GM23248 (cell line): ENCODE measurements around the gene EFNB2. TPM values are rescaled to one million over a fixed set of nuclear protein-coding genes. Genes with fewer than 3 reads are reported as not detected.

ENCODE experiments used
- DNase-seq: peaks from one replicate; pipeline ENCODE4 v3.0.0-alpha.2; 2015
- H2AFZ ChIP-seq: fragments of 200-600 bp; sonication (generic); 2 replicates; pipeline ENCODE4 v1.6.1; 2016; ENCODE audit warnings: antibody characterized with exemption
- H3F3A ChIP-seq: fragments of 200-600 bp; sonication (generic); 2 replicates; pipeline ENCODE4 v1.6.1; 2016; ENCODE audit warnings: mild to moderate bottlenecking, antibody characterized with exemption, mixed run types; ENCODE audit not compliant: insufficient read depth
- H3K27ac ChIP-seq: fragments of 200-600 bp; sonication (generic); 2 replicates; pipeline ENCODE4 v1.5.1; 2016; ENCODE audit warnings: mild to moderate bottlenecking
- H3K27me3 ChIP-seq: fragments of 200-600 bp; sonication (generic); replicated peaks from 2 replicates; pipeline ENCODE4 v1.6.1; 2016; ENCODE audit warnings: mild to moderate bottlenecking; ENCODE audit not compliant: insufficient read depth
- H3K36me3 ChIP-seq: fragments of 200-600 bp; sonication (generic); 2 replicates; pipeline ENCODE4 v1.6.1; 2016; ENCODE audit warnings: low read depth, mild to moderate bottlenecking
- H3K4me1 ChIP-seq: fragments of 200-600 bp; sonication (generic); 2 replicates; pipeline ENCODE4 v1.6.1; 2016; ENCODE audit warnings: mild to moderate bottlenecking; ENCODE audit not compliant: insufficient read depth
- H3K4me2 ChIP-seq: fragments of 200-600 bp; sonication (generic); one replicate; pipeline ENCODE4 v1.6.1; 2016; ENCODE audit warnings: mild to moderate bottlenecking; ENCODE audit not compliant: unreplicated experiment
- H3K4me3 ChIP-seq: fragments of 200-600 bp; sonication (generic); 2 replicates; pipeline ENCODE4 v1.5.1; 2016; ENCODE audit warnings: mild to moderate bottlenecking
- H3K79me2 ChIP-seq: fragments of 200-600 bp; sonication (generic); 2 replicates; pipeline ENCODE4 v1.6.1; 2016; ENCODE audit warnings: mild to moderate bottlenecking; ENCODE audit not compliant: insufficient read depth
- H3K9ac ChIP-seq: fragments of 200-600 bp; sonication (generic); 2 replicates; pipeline ENCODE4 v1.6.1; 2016; ENCODE audit warnings: mild to moderate bottlenecking
- H3K9me2 ChIP-seq: fragments of 200-600 bp; sonication (generic); 2 replicates; pipeline ENCODE4 v1.6.1; 2016; ENCODE audit warnings: mixed run types, mild to moderate bottlenecking, moderate library complexity; ENCODE audit not compliant: insufficient read depth
- H3K9me3 ChIP-seq: fragments of 200-600 bp; sonication (generic); one replicate; pipeline ENCODE4 v1.6.1; 2017; ENCODE audit warnings: low read depth
- H4K20me1 ChIP-seq: fragments of 200-600 bp; sonication (generic); 2 replicates; pipeline ENCODE4 v1.6.0; 2016; ENCODE audit not compliant: insufficient read depth
- EZH2 ChIP-seq: fragments of 200-600 bp; sonication (generic); IDR thresholded peaks from 2 replicates; pipeline ENCODE4 v1.6.1; 2018; ENCODE audit warnings: antibody characterized with exemption, mild to moderate bottlenecking; ENCODE audit not compliant: insufficient read depth, poor library complexity, severe bottlenecking
- EZH2phosphoT487 ChIP-seq: fragments of 200-600 bp; sonication (generic); IDR thresholded peaks from 2 replicates; pipeline ENCODE4 v1.6.1; 2018; ENCODE audit warnings: antibody characterized with exemption, moderate library complexity, mild to moderate bottlenecking, low read depth; ENCODE audit not compliant: insufficient read depth
- WGBS, 2 experiments: methylation state at CpG; one replicate each; pipeline ENCODE4 v1.1.6; 2015 to 2017; ENCODE audit warnings: low lambda C conversion rate in 2 of 2, low coverage in 1 of 2; ENCODE audit errors: missing lambda C conversion rate in 2 of 2; 5-methylcytosine and 5-hydroxymethylcytosine counted together
- in situ Hi-C: fragments of 300-500 bp; cut with MboI; formaldehyde crosslinking; loops from 2 replicates; pipeline ENCODE4 v1.15.0; 2020
- polyA plus RNA-seq: library from polyadenylated mRNA; unstranded; fragments of >200 nt; fragmentation: Nextera tagmentation; extraction: Ambion mirVana; gene quantifications from 2 replicates; pipeline ENCODE4 v1.2.1, GENCODE V29; 2016
- total RNA-seq: library from RNA; depleted of rRNA; stranded (reverse); fragments of >200 nt; shearing (Covaris generic); gene quantifications from 2 replicates; pipeline ENCODE4 v1.2.3, GENCODE V29; 2014

The EFNB2 gene
- total and polyA plus RNA-seq, 2 experiments from 2014 or later, result 0.06 to 0.43 TPM

DNA sequence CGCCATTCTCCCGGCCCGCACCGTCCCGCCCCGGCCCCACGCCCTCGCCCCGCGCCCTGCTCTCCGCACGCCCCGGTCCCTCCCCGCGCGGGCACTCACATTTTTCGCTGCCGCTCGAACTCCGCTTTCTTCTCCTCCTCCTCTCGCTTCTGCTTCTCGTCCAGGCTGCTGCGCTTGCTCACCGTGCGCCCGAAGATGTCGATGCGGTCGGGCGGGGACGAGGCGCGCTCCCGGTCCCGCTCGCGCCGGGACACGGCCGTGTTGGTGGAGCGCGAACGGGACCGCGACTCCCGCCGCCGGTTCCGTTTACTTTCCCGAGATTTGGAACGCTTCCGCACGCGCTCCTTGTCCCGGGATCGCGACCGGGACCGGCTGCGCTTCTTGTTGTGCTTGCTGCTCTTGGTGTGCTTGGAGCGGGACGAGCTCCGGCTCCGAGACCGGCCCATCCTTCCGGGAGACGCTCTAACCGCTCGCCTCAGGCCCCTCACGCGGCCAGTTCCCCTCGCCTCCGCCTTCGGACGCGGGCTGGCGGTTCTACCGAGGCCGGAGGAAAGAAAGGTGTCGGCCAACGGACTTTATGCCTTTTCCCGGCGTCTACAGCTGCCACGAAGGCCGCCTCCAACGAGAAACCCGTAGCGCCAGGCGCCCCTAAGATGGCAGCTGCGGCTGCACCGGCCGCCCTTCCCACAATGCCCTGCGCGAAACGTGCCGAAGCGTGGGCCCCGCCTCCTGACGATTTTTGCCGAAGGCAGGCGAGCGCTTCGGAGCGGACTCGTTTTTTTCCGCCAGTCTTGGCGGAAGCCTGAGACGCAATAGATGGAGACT is 32.2 kb upstream of the EFNB2 start, which contains the start of gene ARGLU1:
ARGLU1 (minus strand) TSS at position 664 of the 825 bp plus-strand sequence; CDS start at position 446, 218 bp downstream.
- Histone ChIP-seq H3K27ac (peak within 1 kb of the TSS; percentile 89), H3K4me2 (peak within 1 kb of the TSS; percentile 92), H3K4me3 (peak within 1 kb of the TSS; percentile 87), H3F3A (no peaks in the 10 kb centered on the region), H2AFZ (peak within 1 kb of the TSS; percentile 95), H3K36me3 (no peaks in the 10 kb centered on the region), H3K9me2 (no peaks in the 10 kb centered on the region), H3K4me1 (peaks cover 36% of the 10 kb centered on the region), H3K79me2 (peaks cover 49% of the 10 kb centered on the region), H3K27me3 (no peaks in the 10 kb centered on the region), H3K9ac (peak within 1 kb of the TSS; percentile 94), H3K9me3 (no peaks in the 10 kb centered on the region), H4K20me1 (peaks cover 38% of the 10 kb centered on the region)
- 2% methylated on average over 89 to 99 of the region's 108 CpGs for WGBS, 2 experiments
- DNase-seq, result peak; percentile 98
- in situ Hi-C loops, result no loop called here
- TF ChIP-seq EZH2 (no peak), EZH2phosphoT487 (no peak)

DNA sequence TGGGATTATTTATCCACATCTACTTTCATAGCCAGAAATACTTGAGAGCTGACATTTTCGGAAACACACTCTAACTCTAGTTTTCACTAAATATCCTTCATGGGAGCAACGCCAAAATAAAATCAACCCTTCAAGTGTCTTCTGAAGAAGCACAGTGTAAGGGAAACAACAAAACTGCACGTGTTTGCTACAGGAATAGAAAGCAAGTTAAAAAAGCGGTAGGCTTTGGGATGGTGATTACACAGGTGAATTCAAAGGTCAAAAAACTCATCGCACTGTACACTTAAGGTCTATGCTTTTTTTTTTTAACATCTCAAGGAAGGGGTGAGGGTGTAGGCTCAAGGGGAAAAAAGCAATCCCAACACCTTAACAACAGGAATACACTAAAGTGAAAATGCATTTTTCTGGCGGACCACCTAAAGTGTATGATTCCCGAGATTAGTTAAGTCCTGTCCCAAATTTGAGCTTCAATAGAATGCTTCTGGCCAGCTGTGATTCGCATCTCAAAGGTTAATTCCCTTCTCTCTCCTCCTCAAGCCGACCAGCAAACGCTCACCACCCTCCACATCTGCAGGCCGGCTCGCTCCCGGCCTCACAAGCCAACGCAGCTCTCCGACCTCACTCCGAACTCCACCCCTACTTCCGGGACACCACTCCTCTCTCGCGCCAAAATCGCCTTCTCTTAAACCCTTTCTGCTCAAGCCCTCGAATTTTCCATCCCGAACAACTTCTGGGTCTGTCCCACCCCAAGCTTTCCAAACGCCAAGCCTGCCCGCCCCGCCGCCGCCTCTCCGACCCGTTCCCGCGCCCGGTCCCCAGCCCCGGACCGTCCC is 31.4 kb upstream of the EFNB2 start:
- Histone ChIP-seq H2AFZ (peak overlapping the region; percentile 95), H3K27ac (peak overlapping the region; percentile 89)

DNA sequence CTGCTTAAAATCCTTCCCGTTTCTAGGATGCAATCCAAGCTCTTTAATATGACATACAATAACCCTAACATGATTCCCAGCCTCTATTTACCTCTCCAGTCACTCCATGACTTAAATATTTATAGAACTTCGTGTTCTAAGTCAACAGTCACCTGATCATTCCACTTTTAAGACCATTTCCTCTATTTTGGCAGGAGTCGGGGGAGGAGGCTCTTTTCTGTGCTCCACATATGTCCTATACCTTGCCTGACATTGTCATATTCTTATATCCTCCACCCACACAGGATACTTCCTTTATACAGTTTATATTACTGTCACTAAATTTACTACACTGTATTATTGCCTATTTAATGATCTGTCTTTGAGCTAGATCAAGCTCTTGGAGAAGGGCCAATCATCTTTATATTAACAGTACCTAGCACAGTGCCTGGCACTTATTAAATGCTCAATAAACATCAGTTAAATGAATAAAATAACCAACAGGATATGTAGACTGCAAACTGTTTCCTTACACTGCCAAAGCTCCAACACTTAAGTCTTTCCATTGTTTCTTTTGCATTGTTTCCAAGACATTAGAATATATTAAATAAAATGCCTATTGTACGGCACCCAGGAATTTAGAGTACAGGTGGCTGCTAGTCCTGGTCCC is 29.8 kb upstream of the EFNB2 start:
- peak overlapping the region; percentile 87 for H3K4me3 ChIP-seq
- no peak overlapping the region for H2AFZ ChIP-seq
- no peaks in the 10 kb centered on the region for H3K9me2 ChIP-seq
- in situ Hi-C loops, result no loop called here
- no peaks in the 10 kb centered on the region for H3K36me3 ChIP-seq
- 48 to 54% methylated on average over 4 of the region's 4 CpGs for WGBS, 2 experiments
- H3K27ac ChIP-seq, result no peak overlapping the region
- peak overlapping the region; percentile 94; the same call in 1 of the 2 replicates for H3K9ac ChIP-seq
- no peak for TF ChIP-seq EZH2
- TF ChIP-seq EZH2phosphoT487, result no peak
- no peaks in the 10 kb centered on the region for H3K27me3 ChIP-seq
- H3K9me3 ChIP-seq, result no peaks in the 10 kb centered on the region
- H3K79me2 ChIP-seq, result peaks cover 74% of the 10 kb centered on the region
- peaks cover 35% of the 10 kb centered on the region for H3K4me1 ChIP-seq
- DNase-seq, result no peak
- peak overlapping the region; percentile 92 for H3K4me2 ChIP-seq
- H4K20me1 ChIP-seq, result peaks cover 58% of the 10 kb centered on the region
- H3F3A ChIP-seq, result no peaks in the 10 kb centered on the region

More for the DNA sequence above, 31.4 kb upstream of the EFNB2 start:
- peaks cover 35% of the 10 kb centered on the region for H3K4me1 ChIP-seq
- H3K27me3 ChIP-seq, result no peaks in the 10 kb centered on the region
- H3K9ac ChIP-seq, result peak overlapping the region; percentile 94
- no peaks in the 10 kb centered on the region for H3K36me3 ChIP-seq
- 2 to 3% methylated on average over 22 to 34 of the region's 34 CpGs for whole genome bisulfite sequencing, 2 experiments
- H3K4me2 ChIP-seq, result peak overlapping the region; percentile 92
- no peaks in the 10 kb centered on the region for H3K9me3 ChIP-seq
- no peak for TF ChIP-seq EZH2phosphoT487
- TF ChIP-seq EZH2, result no peak
- peak; percentile 84 for DNase-seq
- H3K4me3 ChIP-seq, result peak overlapping the region; percentile 87
- no peaks in the 10 kb centered on the region for H3F3A ChIP-seq
- H3K9me2 ChIP-seq, result no peaks in the 10 kb centered on the region
- in situ Hi-C loops, result no loop called here
- peaks cover 57% of the 10 kb centered on the region for H3K79me2 ChIP-seq
- peaks cover 45% of the 10 kb centered on the region for H4K20me1 ChIP-seq

DNA sequence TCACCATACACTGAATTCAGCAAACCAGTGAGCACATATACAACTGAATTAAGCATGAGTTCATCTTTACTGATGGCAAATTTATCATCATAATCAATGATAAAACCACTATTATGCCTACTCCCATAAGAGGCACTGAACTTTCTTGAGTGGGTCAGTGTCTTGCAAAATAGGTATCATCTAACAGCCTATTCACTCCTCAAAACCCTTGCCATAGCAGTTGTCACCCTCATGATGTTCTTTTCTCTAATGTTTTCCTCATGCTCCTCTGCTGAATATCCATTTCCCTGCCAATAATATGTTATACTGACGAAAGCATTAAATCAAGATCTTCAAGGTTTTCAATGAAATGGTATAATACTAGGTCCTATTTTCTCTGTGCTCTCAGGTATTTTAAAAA is 26.8 kb upstream of the EFNB2 start:
- Histone ChIP-seq H3K36me3 (peaks cover 18% of the 10 kb centered on the region), H2AFZ (no peak overlapping the region), H3K4me3 (no peak overlapping the region), H4K20me1 (peaks cover 58% of the 10 kb centered on the region), H3K4me1 (peaks cover 35% of the 10 kb centered on the region), H3K9me2 (no peaks in the 10 kb centered on the region), H3K4me2 (no peak overlapping the region), H3K27me3 (no peaks in the 10 kb centered on the region), H3K9me3 (no peaks in the 10 kb centered on the region), H3K79me2 (peaks cover 100% of the 10 kb centered on the region), H3K9ac (no peak overlapping the region), H3K27ac (no peak overlapping the region), H3F3A (no peaks in the 10 kb centered on the region)
- WGBS, 2 experiments, result 33 to 44% methylated on average over 1 of the region's 1 CpG
- no peak for TF ChIP-seq EZH2phosphoT487
- no peak for TF ChIP-seq EZH2
- DNase-seq, result no peak
- in situ Hi-C loops, result no loop called here
